Measurements from ENCODE around the gene ZNF438. TPM values are rescaled to one million over a fixed set of nuclear protein-coding genes. Genes with fewer than 3 reads are reported as not detected.

The ZNF438 gene
- total RNA-seq, 1 experiment from 2014 or later, result 0.83 TPM

- Mint-ChIP-seq H3K27me3 (ENCODE audit: low read depth) (no peaks in the 10 kb centered on the region), H3K4me3 (no peak overlapping the region), H3K27ac (no peak overlapping the region; a peak in 1 of 7 replicates), H3K9me3 (peaks cover 0 to 2% of the 10 kb centered on the region in 2 experiments; a peak in 2 of 5 replicates), H3K36me3 (ENCODE audit: insufficient read depth in 1 of 3, low read depth in 3 of 3) (peaks cover 0 to 4% (median 0%) of the 10 kb centered on the region in 3 experiments; a peak in 1 of 7 replicates), H3K4me1 (peaks cover 22 to 30% of the 10 kb centered on the region in 2 experiments)
- no peaks in the 10 kb centered on the region for H3K9me3 ChIP-seq (ENCODE audit: control insufficient read depth, low read depth, low read length)
- H4K20me1 ChIP-seq (ENCODE audit: control insufficient read depth, insufficient read depth, insufficient read length), result no peaks in the 10 kb centered on the region
- no peak overlapping the region for H3K27ac ChIP-seq (ENCODE audit: insufficient read length, low read depth, low read length)
- no peaks in the 10 kb centered on the region; the same call in 1 of the 2 replicates for H3K27me3 ChIP-seq (ENCODE audit: insufficient read depth, low read length)
- no peaks in the 10 kb centered on the region for H3K23me2 ChIP-seq (ENCODE audit: insufficient read length, low read depth, low read length, poor library complexity, severe bottlenecking)
- no peak overlapping the region for H4K8ac ChIP-seq (replicated peaks; ENCODE audit: insufficient read length, low read depth, low read length)
- no peak overlapping the region for H3T11ph ChIP-seq (ENCODE audit: low read length)
- H2BK12ac ChIP-seq (ENCODE audit: insufficient read length, low read depth, low read length), result no peak overlapping the region
- no peaks in the 10 kb centered on the region for H3K79me1 ChIP-seq (ENCODE audit: insufficient read depth, low read depth, low read length, poor library complexity, severe bottlenecking)
- H3K56ac ChIP-seq (ENCODE audit: insufficient read length, low read depth, low read length), result no peak overlapping the region
- no peak overlapping the region for H4K5ac ChIP-seq (ENCODE audit: insufficient read length, low read depth, low read length)
- no peak overlapping the region for H2BK5ac ChIP-seq (ENCODE audit: insufficient read length, low read length)
- no peak overlapping the region for H2BK20ac ChIP-seq (ENCODE audit: low read depth, low read length, poor library complexity, severe bottlenecking)
- WGBS (ENCODE audit: extremely low coverage, insufficient read length, low lambda C conversion rate), result no CpG with 5 or more reads among the region's 4 CpGs
- no peak overlapping the region for H3K9ac ChIP-seq (ENCODE audit: extremely low read depth, insufficient read length, low read length)
- H4K91ac ChIP-seq (ENCODE audit: insufficient read length, low read depth, low read length), result no peak overlapping the region
- no peak for DNase-seq
- no peaks in the 10 kb centered on the region for H3K79me2 ChIP-seq (ENCODE audit: insufficient read depth, low read length)
- no peak overlapping the region for H2AK5ac ChIP-seq (ENCODE audit: insufficient read length, low read length)
- H3K4me2 ChIP-seq (ENCODE audit: insufficient read depth, insufficient read length, low read length), result no peak overlapping the region
- no peak overlapping the region for H3K14ac ChIP-seq (ENCODE audit: insufficient read depth, low read length)
- H3K18ac ChIP-seq (ENCODE audit: insufficient read length, low read depth, low read length), result no peak overlapping the region
- no peak overlapping the region for H2BK120ac ChIP-seq (ENCODE audit: low read depth, low read length, poor library complexity, severe bottlenecking)
- H3K23ac ChIP-seq (ENCODE audit: insufficient read length, low read depth, low read length), result no peak overlapping the region
- no peak for TF ChIP-seq CTCF (conservative IDR thresholded peaks at IDR 0.05)
- H2AFZ ChIP-seq (ENCODE audit: low read length), result no peak overlapping the region
- no peak overlapping the region for H3K4ac ChIP-seq (ENCODE audit: low read depth, low read length)
- H3K4me1 ChIP-seq (ENCODE audit: insufficient read depth, low read length), result peaks cover 4% of the 10 kb centered on the region; the same call in 1 of the 2 replicates
- H2BK15ac ChIP-seq (ENCODE audit: low read depth, low read length), result no peak overlapping the region
These were observed 43.8 kb upstream of the ZNF438 start for GRCh38 chr10:31075434-31075833.
